Karpas-422 (cell line): ENCODE data around the gene HSPA1L. TPM values are rescaled to one million over a fixed set of nuclear protein-coding genes. Genes with fewer than 3 reads are reported as not detected.
"Not testable (repeated sequence)": the region's sequence is repeated elsewhere in the genome, so short reads cannot be mapped to it uniquely, and the experiment has no call there.

Experiments
- DNase-seq: peaks from one replicate; pipeline ENCODE4 v3.0.0-alpha.2; 2015
- H2AFZ ChIP-seq: fragments of 200-600 bp; sonication (generic); 2 replicates; pipeline ENCODE4 v1.6.1; 2014; ENCODE audit warnings: antibody characterized with exemption, low read length, mixed read lengths
- H3K27ac ChIP-seq: fragments of 200-600 bp; sonication (generic); 2 replicates; pipeline ENCODE4 v1.5.1; 2014; ENCODE audit warnings: mild to moderate bottlenecking, low read length, moderate library complexity
- H3K27me3 ChIP-seq: fragments of 200-600 bp; sonication (generic); 2 replicates; pipeline ENCODE4 v1.6.1; 2014; ENCODE audit warnings: low read length, mixed read lengths
- H3K36me3 ChIP-seq: fragments of 200-600 bp; sonication (generic); 2 replicates; pipeline ENCODE4 v1.6.1; 2014; ENCODE audit warnings: low read length, mixed read lengths; ENCODE audit not compliant: insufficient read depth
- H3K4me1 ChIP-seq: fragments of 200-600 bp; sonication (generic); 2 replicates; pipeline ENCODE4 v1.6.1; 2014; ENCODE audit warnings: mild to moderate bottlenecking, low read length, mixed read lengths
- H3K4me2 ChIP-seq: fragments of 200-600 bp; sonication (generic); 2 replicates; pipeline ENCODE4 v1.6.1; 2014; ENCODE audit warnings: low read length, low read depth, mild to moderate bottlenecking; ENCODE audit not compliant: poor library complexity, severe bottlenecking
- H3K4me3 ChIP-seq: fragments of 200-600 bp; sonication (generic); 2 replicates; pipeline ENCODE4 v1.5.1; 2014; ENCODE audit warnings: mild to moderate bottlenecking, antibody characterized with exemption, low read length, mixed read lengths
- H3K79me2 ChIP-seq: fragments of 200-600 bp; sonication (generic); 2 replicates; pipeline ENCODE4 v1.6.1; 2014; ENCODE audit warnings: mild to moderate bottlenecking, low read length, mixed read lengths
- H3K9ac ChIP-seq: fragments of 200-600 bp; sonication (generic); 2 replicates; pipeline ENCODE4 v1.6.0; 2014; ENCODE audit warnings: low read length
- H3K9me2 ChIP-seq: fragments of 200-600 bp; sonication (generic), shearing (Covaris generic); replicated peaks from 2 replicates; pipeline ENCODE4 v1.6.0; 2014; ENCODE audit warnings: mild to moderate bottlenecking, low read length, moderate library complexity; ENCODE audit not compliant: insufficient read depth
- H3K9me3 ChIP-seq: fragments of 300-700, 200-600 bp; sonication (generic); 2 replicates; pipeline ENCODE4 v1.6.1; 2014; ENCODE audit warnings: low read length, mixed read lengths
- H4K20me1 ChIP-seq: fragments of 200-600 bp; sonication (generic); 2 replicates; pipeline ENCODE4 v1.6.1; 2014; ENCODE audit warnings: mild to moderate bottlenecking, antibody characterized with exemption, low read length, low read depth; ENCODE audit not compliant: insufficient read depth
- total RNA-seq: library from RNA; depleted of rRNA; stranded (reverse); fragments of >200 nt; shearing (Covaris generic); gene quantifications from 2 replicates; pipeline ENCODE4 v1.2.3, GENCODE V29; 2014; ENCODE audit warnings: low replicate concordance

The HSPA1L gene
- total RNA-seq, 1 experiment from 2014 or later, result not detected

GRCh38 chr6:31842053-31842452 is 27.0 kb upstream of the HSPA1L start:
- no peak overlapping the region for H3K27ac ChIP-seq
- DNase-seq, result peak; percentile 61
- no peak overlapping the region for H3K4me3 ChIP-seq
- H3K79me2 ChIP-seq, result peaks cover 11% of the 10 kb centered on the region
- peaks cover 12% of the 10 kb centered on the region for H3K4me1 ChIP-seq
- H3K4me2 ChIP-seq, result no peak overlapping the region
- H3K9me3 ChIP-seq, result no peaks in the 10 kb centered on the region
- no peak overlapping the region for H2AFZ ChIP-seq
- no peak overlapping the region for H3K9ac ChIP-seq
- peaks cover 31% of the 10 kb centered on the region for H3K36me3 ChIP-seq
- H3K27me3 ChIP-seq, result no peaks in the 10 kb centered on the region
- H4K20me1 ChIP-seq, result peaks cover 16% of the 10 kb centered on the region; the same call in 1 of the 2 replicates
- no peaks in the 10 kb centered on the region for H3K9me2 ChIP-seq

GRCh38 chr6:31839779-31840126 is 24.7 kb upstream of the HSPA1L start:
- peaks cover 32% of the 10 kb centered on the region for H3K79me2 ChIP-seq
- H3K27me3 ChIP-seq, H3K9ac ChIP-seq, DNase-seq, H3K4me3 ChIP-seq, H3K27ac ChIP-seq, H3K4me2 ChIP-seq, H3K9me3 ChIP-seq, H3K9me2 ChIP-seq, H2AFZ ChIP-seq: not testable (repeated sequence)
- peaks cover 26% of the 10 kb centered on the region; the same call in 1 of the 2 replicates for H4K20me1 ChIP-seq
- peaks cover 24% of the 10 kb centered on the region for H3K4me1 ChIP-seq
- peaks cover 49% of the 10 kb centered on the region for H3K36me3 ChIP-seq

GRCh38 chr6:31838968-31839367 is 23.9 kb upstream of the HSPA1L start:
- H3K79me2 ChIP-seq, result peaks cover 40% of the 10 kb centered on the region
- DNase-seq, result no peak
- no peaks in the 10 kb centered on the region for H3K9me2 ChIP-seq
- H4K20me1 ChIP-seq, result peaks cover 26% of the 10 kb centered on the region; the same call in 1 of the 2 replicates
- peaks cover 49% of the 10 kb centered on the region for H3K36me3 ChIP-seq
- H3K4me1 ChIP-seq, result peaks cover 29% of the 10 kb centered on the region
- no peak overlapping the region for H3K4me2 ChIP-seq
- H3K9me3 ChIP-seq, result no peaks in the 10 kb centered on the region
- H2AFZ ChIP-seq, result no peak overlapping the region
- H3K9ac ChIP-seq, result no peak overlapping the region
- H3K27me3 ChIP-seq, result no peaks in the 10 kb centered on the region
- H3K27ac ChIP-seq, result no peak overlapping the region
- no peak overlapping the region for H3K4me3 ChIP-seq

- Histone ChIP-seq H3K4me3 (peak overlapping the region; percentile 99; the same call in 1 of the 2 replicates), H3K4me2 (peak overlapping the region; percentile 91), H3K4me1 (peaks cover 34% of the 10 kb centered on the region), H3K36me3 (peaks cover 49% of the 10 kb centered on the region), H4K20me1 (peaks cover 26% of the 10 kb centered on the region; the same call in 1 of the 2 replicates), H3K79me2 (peaks cover 41% of the 10 kb centered on the region)
- not testable (repeated sequence) for H3K9me3 ChIP-seq, H3K9ac ChIP-seq, H3K27ac ChIP-seq, H3K9me2 ChIP-seq, DNase-seq, H3K27me3 ChIP-seq, H2AFZ ChIP-seq
Observed at GRCh38 chr6:31838114-31838553, 23.1 kb upstream of the HSPA1L start.

GRCh38 chr6:31837369-31838113 is 22.5 kb upstream of the HSPA1L start:
- Histone ChIP-seq H3K27me3 (no peaks in the 10 kb centered on the region), H3K4me3 (peak overlapping the region; percentile 99)

GRCh38 chr6:31836474-31837368 is 21.6 kb upstream of the HSPA1L start:
- peaks cover 26% of the 10 kb centered on the region; the same call in 1 of the 2 replicates for H4K20me1 ChIP-seq
- H3K27ac ChIP-seq, result peak overlapping the region; percentile 94
- H3K36me3 ChIP-seq, result peaks cover 49% of the 10 kb centered on the region
- peaks cover 44% of the 10 kb centered on the region for H3K4me1 ChIP-seq
- peak overlapping the region; percentile 99 for H3K4me3 ChIP-seq
- H2AFZ ChIP-seq, result no peak overlapping the region
- H3K9me3 ChIP-seq, result no peaks in the 10 kb centered on the region
- H3K4me2 ChIP-seq, result peak overlapping the region; percentile 91
- no peaks in the 10 kb centered on the region for H3K9me2 ChIP-seq
- H3K27me3 ChIP-seq, result no peaks in the 10 kb centered on the region
- peak; percentile 62 for DNase-seq
- peaks cover 43% of the 10 kb centered on the region for H3K79me2 ChIP-seq
- H3K9ac ChIP-seq, result peak overlapping the region; percentile 100

More at GRCh38 chr6:31837369-31838113, 22.5 kb upstream of the HSPA1L start:
- no peaks in the 10 kb centered on the region for H3K9me2 ChIP-seq
- H3K4me2 ChIP-seq, result peak overlapping the region; percentile 91
- peak overlapping the region; percentile 100 for H3K9ac ChIP-seq
- H3K79me2 ChIP-seq, result peaks cover 41% of the 10 kb centered on the region
- H3K36me3 ChIP-seq, result peaks cover 49% of the 10 kb centered on the region
- peak overlapping the region; percentile 94 for H3K27ac ChIP-seq
- H3K4me1 ChIP-seq, result peaks cover 40% of the 10 kb centered on the region
- H3K9me3 ChIP-seq, result no peaks in the 10 kb centered on the region
- H2AFZ ChIP-seq, result no peak overlapping the region
- DNase-seq, result no peak
- H4K20me1 ChIP-seq, result peaks cover 26% of the 10 kb centered on the region; the same call in 1 of the 2 replicates

- Histone ChIP-seq H3K4me2 (peak overlapping the region; percentile 91), H3K4me1 (peaks cover 51% of the 10 kb centered on the region), H3K4me3 (peak overlapping the region; percentile 99), H3K9me2 (no peaks in the 10 kb centered on the region), H2AFZ (no peak overlapping the region), H3K9ac (peak overlapping the region; percentile 100), H3K27me3 (no peaks in the 10 kb centered on the region), H3K36me3 (peaks cover 49% of the 10 kb centered on the region), H3K79me2 (peaks cover 50% of the 10 kb centered on the region), H3K27ac (peak overlapping the region; percentile 94), H4K20me1 (peaks cover 26% of the 10 kb centered on the region; the same call in 1 of the 2 replicates), H3K9me3 (no peaks in the 10 kb centered on the region)
- peak; percentile 58 for DNase-seq
Observed at GRCh38 chr6:31836047-31836473, 21.0 kb upstream of the HSPA1L start.
